Activated CD4-positive, alpha-beta T cell treated with anti-CD3 and anti-CD28 coated beads for 4 hours (primary cell): ENCODE measurements around the gene SPAG16.
A peak's percentile ranks its signal among the peaks of the same experiment; 100 is the strongest.
"Not testable (repeated sequence)": the region's sequence is repeated elsewhere in the genome, so short reads cannot be mapped to it uniquely, and the experiment has no call there.

Experiments
- DNase-seq, 2 donors: peaks; one replicate each; pipeline ENCODE4 v3.0.0-alpha.2; 2020

SPAG16 gene

DNA sequence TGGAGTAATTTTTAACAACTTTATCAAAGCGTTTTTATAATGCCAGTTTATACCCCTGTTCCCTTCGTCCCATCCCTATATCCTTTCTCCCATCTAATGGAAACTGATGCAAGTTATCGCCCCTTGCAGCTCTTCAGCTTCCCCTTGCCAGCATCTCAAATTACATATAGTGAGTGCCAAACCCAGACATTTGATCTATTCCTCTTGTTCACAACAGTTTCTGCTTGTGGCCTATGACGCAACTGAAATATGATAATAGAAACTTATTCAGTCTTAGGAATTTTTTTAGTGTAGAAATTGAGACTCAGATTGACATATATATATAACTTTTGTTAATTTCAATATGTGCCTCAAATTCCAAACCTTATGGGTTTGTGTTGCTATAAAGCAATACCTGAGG is 564.4 kb downstream of the SPAG16 start:
- DNase-seq: no peak

DNA sequence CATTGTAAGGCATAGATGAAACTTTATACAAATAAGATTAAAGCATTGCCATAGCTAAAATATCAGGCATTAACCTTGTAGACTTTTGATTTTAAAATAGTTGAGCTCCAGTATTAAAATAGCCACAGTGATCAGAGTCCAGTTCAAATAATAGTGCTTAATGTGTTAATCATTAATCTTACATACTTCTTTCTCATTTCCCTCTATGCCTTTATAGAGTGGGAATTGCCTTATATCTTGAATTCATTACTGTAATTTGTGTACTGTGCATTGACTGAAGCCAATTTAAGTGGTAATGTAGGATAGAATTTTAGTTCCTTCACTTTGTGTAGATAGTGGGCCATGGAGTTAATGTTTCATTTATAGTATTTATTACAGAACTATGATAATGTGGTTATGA is 577.4 kb downstream of the SPAG16 start:
- DNase-seq: no peak

DNA sequence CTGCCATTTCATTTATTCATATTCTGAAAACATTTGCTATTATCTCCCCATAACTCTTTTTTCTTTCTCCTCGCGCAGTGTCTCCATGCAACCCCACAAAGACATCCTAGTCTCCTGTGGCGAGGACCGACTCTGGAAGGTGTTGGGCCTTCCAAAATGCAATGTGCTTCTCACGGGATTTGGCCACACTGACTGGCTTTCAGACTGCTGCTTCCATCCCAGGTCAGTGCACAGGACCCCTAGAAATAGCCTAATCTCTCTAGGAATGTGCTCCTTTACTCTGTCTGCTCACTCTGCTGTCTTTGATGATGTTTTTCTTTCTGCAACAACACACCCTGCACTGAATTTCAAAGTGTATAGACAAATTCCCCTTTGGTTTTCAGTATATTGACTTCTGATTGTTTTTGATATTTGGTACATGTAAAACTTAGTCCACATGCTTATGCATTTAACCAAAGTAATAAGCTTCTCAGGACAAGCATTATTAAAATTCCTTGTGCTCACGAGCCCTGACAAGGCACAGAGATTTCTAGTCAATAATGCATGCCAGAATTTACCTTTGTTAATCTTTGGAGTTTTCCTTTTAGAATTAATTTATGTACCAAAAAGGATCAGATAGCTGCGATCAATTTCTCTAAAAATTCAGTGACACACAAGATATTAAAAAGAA is 578.3 kb downstream of the SPAG16 start:
- DNase-seq: no peak

DNA sequence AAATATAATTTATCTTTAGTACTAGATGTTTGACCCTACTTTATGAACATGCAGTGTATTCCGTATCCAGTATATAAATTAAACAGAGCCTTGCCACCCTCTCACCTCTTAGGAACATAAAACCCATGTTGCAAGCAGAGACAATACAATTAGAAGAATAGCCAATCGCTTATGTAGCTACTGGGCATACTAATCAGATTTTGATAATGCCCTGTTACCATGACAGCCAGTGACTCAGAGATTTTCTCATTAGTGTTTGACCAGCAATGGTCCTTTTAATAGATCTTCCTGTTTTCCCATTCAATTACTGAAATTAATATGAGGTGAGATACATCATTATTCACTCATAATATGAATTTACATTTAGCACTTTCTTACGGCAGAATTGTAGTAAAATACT is 579.3 kb downstream of the SPAG16 start:
- no peak for DNase-seq

DNA sequence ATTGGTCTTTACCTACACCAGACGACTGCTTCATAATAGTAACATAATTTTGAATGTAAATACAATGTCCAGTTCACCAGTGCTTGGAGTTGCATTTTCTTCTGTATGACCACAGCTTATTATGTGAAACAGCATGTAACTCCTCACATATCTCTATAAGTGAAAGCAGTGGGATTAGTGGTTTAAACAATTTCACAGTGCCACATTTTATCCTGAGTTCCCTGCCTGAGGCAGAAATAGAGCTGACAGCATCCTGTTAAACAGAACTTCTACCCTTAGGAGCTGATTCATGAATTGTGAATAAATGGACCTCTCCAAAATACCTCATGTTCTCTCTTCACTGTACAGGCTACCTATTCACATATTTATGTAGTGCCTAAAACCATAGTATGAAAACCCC is 584.3 kb downstream of the SPAG16 start:
- DNase-seq: no peak

DNA sequence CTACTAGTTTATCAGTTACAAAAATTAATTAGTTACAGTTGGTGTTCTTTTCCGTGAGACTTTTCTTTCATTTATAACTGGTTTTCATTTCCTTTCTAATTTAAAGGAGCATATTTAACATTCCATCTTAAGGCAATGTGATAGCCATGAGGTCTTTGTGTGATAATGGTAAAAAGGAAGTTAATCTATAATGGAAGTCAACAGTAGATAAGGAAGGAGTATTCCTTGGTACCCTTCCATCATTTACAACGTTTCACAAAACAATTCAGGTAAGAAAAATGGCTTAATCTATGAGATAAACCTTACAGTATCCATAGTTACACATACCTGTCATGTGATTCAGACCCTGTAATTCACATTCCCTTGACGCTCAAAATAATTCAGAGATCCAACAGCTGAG is 601.2 kb downstream of the SPAG16 start:
- DNase-seq: no peak

DNA sequence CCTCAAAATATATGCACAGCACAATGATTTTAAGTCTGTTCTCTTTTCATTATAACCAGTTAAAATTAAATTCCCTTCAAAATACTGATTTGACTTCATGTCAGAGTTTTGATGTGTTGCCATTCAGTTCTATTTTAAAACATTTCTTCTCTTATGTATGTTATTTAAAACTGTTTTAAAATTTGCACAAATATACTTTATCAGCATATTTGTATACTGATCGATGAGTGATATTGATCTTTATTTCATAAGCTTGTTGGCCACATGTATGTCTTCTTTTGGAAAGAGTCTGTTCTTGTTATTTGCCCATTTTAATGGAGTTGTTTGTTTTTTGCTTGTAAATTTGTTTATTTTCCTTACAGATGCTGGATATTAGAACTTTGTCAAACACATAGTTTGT is 630.2 kb downstream of the SPAG16 start:
- no peak for DNase-seq

DNA sequence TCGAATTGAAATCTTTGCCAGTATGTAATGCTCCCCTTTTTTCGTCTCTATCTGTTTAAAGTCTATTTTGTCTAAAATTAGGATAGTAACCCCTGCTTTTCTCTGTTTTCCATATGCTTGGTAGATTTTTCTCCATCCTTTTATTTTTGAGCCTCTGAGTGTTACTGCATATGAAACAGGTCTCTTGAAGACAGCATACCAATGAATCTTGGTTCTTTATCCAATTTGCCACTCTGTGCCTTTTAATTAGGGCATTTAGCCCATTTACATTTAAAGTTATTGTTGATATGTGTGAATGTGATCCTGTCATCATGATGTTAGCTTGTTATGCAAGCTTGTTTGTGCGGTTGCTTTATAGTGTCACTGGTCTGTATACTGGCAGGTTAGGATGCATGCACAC is 635.8 kb downstream of the SPAG16 start:
- no peak for DNase-seq

DNA sequence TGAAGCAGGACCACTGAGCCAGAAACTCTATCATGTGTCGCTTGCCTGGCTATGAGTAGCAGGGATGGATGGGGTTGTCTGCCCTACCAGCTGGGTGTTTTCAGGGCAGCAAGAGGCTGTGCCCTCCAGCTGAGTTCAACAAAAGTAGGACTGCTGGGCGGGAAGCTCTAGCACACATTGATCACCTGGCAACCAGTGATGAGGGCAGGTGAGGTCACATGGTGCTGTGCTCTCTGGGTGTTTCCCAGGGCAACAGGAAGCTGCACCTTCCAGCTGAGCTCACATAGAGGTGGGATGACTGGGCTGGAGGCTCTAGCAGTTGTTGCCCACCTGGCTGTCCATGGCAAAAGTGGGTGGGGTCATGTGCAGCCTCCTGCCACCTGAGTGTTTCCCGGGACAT is 639.3 kb downstream of the SPAG16 start:
- no peak for DNase-seq

DNA sequence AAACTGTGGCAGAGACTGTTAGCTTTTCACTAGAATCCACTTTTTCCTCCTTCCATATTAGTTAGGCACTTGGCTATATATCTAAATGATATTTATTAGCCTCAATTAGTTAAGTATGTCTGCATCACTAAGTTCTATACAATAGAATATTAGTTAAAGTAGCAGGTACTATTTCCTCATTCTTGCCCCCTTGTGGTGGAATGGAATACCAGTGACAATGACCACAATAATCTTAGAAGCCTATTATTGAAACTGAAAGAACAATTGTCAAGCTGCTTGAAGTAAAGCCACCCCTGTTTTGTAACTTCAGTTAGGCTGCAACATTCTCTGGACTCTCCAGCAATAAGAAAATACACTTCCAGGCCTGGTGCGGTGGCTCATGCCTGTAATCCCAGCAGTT is 650.3 kb downstream of the SPAG16 start:
- peak in 1 of 2 donors; percentile 1 for DNase-seq

DNA sequence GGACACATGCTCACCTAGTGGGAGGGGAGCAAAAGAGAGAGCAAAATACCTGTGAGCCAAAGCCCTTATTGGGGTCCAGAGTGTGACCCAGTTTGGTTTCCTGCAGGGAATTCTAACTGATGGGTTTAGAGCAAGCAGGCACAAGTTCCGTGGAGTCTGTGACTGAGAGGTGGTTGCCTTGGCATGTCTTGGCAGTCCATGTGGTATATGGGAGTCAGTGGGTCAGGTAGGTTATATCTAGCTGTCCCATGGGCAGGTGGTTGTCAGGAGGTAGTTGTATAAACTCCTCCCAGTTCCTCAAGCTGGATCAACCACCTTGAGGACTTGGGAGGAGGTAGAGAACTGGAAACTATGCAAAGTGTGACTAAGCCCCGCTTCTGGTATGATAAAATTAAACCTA is 673.8 kb downstream of the SPAG16 start:
- no peak for DNase-seq

DNA sequence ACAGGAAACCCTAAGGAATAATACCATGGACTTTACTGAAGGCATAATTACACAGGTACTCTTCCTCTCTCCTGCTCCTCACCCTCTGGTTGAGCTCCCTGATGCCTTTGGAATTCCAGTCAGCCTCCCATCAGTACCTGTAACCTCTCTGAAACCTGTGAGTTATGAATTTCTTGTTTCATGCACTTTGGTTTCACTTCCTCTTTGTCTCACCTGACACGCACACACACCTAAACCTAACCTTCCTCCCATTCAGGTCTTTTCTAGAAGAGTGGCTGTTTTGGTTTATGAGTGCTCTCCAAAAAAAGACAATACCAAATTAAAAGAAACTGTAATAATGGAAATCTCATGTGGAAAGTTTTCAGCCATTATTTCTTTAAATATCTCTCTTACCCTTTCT is 675.3 kb downstream of the SPAG16 start:
- DNase-seq: no peak

DNA sequence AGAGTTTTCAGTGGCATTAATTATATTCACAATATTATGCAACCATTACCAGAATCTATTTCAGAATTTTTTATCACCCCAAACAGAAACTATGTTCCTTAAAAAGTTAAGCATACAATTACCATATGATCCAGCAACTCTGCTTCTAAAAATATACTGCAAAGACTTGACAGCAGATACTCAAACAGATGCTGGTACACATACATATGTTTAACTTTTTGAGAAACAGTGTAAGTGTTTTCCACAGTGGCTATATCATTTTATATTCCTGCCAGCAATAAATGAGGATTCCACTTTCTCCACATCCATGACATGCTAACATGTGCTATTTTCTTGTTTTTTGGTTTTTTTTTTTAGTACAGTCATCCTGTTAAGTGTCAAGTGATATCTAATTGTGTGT is 687.3 kb downstream of the SPAG16 start:
- no peak for DNase-seq

DNA sequence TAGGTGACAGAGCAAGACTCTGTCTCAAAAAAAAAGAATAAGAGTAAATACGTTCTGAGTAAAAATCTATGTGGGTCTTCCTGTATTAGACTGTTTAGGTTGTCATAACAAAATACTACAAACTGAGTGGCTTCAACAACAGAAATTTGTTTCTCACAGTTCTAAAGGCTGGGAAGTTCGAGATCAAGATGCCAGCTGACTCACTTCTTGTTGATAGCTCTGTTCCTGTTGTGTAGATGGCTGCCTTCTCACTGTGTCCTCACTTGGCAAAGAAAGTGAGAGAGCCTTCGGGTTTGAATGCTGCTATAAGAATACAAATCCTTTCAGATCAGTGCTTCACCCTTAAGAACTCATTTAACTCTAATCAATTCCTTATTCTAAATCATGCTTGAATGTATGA is 696.6 kb downstream of the SPAG16 start:
- no peak for DNase-seq

DNA sequence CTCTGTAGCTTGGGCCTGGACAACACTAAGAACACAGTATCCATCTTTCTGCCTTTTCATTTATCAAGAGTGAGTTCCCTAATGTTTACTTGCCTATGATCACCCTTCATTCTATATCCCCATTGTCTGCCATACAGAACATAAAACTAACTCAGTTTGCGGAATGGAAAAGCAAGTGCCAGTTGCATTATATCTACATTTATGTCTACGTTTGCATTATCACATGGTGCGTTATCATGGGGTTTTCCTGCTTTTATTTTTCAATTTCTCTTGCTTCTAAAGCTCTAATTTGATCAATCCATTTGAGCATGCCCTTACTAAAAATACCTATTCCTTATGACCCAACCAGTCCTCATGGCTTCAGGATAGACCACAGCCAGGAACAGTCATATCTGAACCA is 704.9 kb downstream of the SPAG16 start:
- no peak for DNase-seq

DNA sequence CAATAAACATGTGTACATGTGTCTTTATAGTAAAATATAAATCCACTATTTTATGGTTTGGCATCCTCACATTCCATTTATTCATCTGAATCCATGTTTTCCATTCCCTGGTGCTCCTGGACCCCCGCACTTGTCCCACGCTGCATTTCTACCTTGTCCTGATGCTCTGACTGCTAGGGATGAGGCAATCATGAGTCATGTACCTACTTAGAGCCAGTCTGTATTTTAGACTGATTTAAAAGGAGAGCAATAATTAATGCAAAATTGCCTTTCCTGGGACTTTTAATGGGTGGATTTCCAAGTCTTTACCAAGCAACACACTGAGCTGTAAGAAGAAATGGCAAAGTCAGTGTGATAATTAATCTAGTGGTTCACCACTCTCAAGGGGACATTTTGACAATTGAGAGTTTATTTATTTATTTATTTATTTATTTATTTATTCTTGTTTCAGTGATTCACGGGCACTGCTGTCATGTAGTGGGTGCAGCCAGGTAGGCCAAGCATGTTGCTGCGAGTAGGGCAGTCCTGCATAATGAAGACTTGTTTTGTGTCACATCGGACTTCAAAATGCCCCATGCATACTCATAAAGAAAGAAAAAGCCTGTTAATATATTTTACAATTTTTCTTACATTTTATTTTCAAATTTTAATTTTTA is 707.3 kb downstream of the SPAG16 start:
- no peak for DNase-seq

DNA sequence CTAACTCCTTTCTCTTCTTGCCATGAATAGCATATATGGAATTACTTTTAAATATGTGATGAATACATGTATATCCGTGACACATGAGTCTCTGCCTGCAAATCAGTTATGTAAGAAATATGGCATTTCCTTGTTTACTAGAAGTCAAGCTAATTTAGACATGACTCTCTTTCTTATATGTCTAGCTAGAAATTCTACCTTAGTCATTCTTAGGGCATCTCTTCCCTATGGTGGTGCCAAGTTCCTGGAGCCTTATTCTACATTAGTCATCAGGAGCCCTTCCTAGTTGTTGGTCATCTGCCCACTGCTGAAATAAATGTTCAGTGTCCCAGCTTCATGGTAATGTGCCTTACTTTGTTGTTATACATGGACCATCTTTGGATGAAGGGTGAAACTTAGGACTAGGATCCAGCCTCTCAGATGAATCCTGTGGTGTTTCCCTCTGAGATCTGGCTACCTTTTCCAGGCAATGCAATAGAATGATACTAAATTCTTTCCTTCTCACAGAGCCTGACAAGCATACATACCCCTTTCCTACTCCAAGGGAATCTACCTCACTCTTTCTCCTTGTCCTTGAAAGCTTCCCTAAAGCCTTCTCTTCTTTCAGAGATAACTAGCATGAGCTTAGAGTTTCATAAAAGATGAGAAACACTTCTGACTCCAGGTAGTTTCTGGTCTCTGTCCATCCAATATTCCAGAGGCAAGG is 711.3 kb downstream of the SPAG16 start:
- no peak for DNase-seq

DNA sequence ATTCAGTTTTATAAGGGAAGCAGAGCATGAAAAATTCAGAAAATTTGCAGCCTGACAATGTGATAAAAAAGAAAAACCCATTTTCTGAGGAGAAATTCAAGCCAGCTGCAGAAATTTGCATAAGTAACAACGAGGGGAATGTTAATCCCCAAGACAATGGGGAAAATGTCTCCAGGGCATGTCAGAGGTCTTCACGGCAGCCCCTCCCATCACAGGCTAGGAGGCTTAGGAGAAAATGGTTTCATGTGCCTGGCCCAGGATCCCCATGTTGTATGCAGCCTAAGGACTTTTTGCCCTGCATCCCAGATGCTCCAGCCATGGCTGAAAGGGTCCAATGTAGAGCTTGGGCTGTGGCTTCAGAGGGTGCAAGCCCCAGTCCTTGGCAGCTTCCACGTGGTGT is 714.7 kb downstream of the SPAG16 start:
- DNase-seq: not testable (repeated sequence)

DNA sequence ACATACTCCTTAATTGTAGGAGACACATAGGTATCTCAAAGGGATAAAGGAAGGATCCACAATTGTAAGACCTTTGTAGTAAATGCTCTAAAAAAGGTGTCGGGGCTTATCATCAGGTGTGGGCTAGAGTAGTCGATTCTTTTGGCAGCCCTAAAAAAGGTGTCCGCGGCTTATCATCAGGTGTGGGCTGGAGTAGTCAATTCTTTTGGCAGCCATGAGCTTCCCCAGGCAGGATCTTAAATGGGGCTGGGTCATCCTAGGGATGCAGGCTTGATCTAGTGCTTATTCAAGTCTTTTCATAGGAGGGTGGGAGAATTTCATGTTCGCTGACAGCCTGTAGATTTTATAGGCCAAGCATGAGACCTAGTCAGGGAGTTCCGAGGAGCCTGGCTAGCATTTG is 720.2 kb downstream of the SPAG16 start:
- DNase-seq: no peak

DNA sequence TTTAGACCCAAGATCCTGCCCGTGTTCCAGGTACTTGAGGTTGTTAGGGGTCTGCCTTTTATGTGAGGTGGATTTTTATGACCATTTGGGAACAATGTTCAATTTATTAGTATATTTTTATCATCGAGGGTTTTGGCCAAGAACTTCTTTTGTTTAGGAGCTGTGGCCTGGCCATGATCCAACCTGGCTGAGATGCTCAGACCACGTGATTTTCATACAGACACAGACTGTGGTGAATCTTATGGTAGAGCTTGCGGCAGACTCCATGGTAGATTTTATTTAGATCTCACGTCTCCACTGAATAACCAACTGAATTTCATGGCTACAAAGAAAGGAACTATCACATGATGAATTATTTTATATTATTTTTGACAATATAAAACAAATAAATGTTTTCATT is 721.1 kb downstream of the SPAG16 start:
- DNase-seq: no peak

DNA sequence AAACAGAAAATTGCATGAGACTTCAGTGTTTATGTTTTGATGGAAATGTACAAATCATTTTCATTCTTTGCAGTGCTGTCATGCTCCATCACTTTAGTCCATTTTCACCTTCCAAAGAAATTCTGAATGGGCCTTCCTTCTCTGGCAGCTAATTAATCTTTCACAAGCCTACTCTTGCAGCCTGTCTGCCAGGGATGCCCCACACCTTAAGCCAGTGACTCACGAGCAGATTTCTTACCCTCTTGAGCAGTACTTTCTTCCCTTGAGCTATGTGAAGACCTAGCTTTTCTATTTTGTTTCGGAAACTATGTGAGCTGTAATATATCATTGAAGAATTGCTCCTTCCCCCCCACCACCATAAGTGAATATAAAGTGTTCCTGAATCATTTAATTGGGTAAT is 722.3 kb downstream of the SPAG16 start:
- DNase-seq: no peak

DNA sequence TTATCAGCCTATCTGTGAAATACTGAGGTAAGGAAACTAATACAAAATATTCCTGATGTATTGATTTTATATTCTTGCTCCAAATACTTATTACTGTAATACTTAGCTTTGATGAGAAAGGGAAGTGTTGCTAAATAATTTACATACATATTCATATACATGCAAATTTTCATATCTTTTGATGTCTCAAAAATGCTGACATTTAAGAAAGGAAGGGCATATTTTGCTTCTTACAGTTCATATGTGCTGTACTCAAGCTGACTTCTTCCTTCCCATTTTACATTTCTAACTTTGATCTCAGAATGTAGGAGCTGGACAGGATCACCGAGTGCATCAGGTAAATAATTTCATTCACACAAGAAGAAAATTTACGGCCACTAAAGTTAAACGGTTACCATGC is 727.4 kb downstream of the SPAG16 start:
- DNase-seq: no peak

DNA sequence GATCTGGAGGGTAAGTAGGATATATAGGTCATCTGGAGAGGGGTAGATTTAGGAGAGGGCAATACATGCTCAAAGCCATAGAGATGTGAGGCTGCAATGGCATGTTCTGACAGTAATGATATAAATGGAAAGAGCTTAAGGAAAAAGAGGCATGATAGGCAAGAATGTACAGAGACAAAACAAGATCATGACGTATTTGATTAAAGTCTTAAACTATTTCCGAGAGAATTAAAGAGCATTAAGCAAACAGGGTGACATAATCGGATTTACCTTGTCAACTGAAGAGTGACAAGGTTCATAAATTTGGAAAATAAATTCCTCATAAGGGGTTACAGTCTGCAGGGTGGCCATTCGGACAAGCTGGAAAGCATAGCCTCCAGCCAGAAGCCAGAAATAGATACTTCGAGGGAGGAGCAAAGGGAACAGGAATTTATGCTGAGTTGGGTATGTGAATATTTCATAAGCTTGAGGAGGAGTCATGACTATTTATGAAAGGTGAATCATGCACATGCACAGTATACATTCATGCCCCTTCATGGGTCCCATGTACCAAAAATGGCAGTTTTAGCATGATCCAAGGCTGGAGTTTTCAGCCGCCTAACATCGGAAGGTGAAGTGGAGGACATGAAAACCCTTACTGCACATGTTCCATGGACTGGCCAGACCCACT is 730.4 kb downstream of the SPAG16 start:
- no peak for DNase-seq
